GM19328 (cell line): Measurements from ENCODE around the gene GABPB2.

ENCODE experiments used
- ATAC-seq: cut with Tn5 transposase; IDR thresholded peaks from one replicate; pipeline ENCODE4 v1.9.1; 2021; ENCODE audit warnings: mild to moderate bottlenecking, moderate library complexity; ENCODE audit not compliant: unreplicated experiment

GABPB2 gene

GRCh38 chr1:151070474-151071276, at the start of gene GABPB2:
GABPB2 (plus strand) TSS chr1:151070761; CDS start chr1:151088190, 17,429 bp downstream.
- peak; percentile 68 for ATAC-seq

- ATAC-seq, result no peak
Observed at GRCh38 chr1:151024540-151025146, 45.9 kb upstream of the GABPB2 start.

DNA sequence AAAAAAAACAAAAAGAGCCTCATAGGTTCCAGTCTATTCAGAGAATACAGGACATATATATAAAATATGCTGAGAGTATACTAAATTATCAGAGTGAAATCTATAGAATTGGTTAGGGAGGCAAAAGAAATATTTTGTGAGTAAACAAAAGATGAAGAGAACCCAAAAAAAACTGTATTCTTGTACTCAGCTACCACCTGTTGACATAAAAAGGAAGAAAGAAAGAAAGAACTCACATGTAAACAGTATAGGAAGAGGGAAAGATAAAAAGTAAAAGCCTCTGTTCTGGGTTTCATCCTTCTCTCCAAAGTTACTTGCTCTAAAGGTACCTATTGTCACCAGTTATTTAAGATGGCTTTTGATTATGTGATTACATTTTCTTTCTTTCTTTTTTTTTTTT, 44.1 kb upstream of the GABPB2 start:
- ATAC-seq, result no peak

DNA sequence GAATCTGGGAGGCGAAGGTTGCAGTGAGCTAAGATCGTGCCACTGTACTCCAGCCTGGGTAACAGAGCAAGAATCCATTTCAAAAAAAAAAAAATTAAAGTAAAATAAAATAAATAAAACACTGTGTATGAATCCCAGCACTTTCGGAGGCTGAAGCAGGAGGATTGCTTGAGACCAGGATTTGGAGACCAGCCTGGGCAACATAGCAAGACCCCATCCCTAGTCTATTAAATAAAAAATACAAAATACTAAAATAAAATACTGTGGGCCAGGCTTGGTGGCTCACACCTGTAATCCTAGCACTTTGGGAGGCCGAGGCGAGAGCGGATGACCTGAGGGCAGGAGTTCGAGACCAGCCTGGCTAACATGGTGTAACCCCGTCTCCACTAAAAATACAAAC, 38.4 kb upstream of the GABPB2 start:
- ATAC-seq, result no peak

DNA sequence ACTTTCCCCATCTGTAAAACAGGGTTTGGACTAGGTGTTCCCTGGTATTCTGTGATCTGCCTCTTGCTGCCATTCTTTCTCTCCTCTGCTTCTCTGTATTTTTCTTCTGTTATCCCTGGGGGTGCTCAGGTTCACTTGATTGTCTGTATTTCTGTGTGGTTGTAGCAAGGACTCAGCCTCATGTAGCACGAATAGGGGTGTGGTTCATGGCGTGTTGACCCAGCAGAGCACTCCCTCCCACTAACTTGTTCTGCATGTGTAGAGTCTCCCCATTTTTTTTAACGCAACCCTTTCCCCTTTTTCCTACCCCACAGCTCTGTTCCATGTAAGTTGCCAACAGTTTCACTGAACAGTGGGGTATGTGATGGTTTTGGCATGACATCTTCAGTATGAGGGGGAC, 35.4 kb upstream of the GABPB2 start:
- ATAC-seq, result no peak

DNA sequence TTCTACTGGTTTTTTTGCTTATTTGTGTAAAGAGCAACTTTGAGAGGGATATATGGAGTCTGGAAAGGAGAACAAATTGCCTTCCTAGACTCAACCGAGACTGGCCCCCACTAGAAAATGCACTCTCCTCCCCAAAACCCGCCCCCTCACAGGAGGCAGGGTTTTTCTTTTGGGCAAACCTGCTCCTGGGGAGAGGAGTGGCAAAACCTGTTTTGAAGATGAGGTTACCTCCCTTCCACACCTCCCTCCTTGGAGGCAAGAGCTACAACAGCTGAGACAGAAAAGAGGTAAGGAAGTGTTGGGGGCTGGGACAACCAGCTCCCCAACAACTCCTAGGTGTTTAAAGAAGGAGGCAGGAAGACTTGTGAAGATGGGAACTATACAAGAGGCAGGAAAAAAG, 34.2 kb upstream of the GABPB2 start, which contains the start of gene BNIPL:
Gene BNIPL (plus strand): TSS at position 231 of the 400 bp plus-strand sequence. CDS start 140 bp downstream, at position 371.
- ATAC-seq, result no peak

- ATAC-seq, result no peak
Observed at GRCh38 chr1:151037032-151037431, 33.5 kb upstream of the GABPB2 start.

DNA sequence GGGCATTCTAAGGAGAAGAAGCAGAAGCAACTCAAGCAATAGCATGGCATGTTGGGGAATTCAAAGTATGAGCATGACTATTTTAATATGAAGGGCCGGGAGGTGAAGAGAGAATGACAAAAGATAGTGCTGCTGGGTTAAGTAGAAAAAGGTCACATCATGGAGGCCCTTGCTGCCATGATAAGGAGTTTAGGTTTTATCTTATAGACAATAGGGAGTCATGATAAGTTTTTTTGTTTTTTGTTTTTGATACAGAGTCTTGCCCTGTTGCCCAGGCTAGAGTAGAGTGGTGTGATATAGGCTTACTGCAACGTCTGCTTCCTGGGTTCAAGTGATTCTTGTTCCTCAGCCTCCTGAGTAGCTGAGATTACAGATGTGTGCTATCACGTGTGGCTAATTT, 31.0 kb upstream of the GABPB2 start:
- no peak for ATAC-seq

DNA sequence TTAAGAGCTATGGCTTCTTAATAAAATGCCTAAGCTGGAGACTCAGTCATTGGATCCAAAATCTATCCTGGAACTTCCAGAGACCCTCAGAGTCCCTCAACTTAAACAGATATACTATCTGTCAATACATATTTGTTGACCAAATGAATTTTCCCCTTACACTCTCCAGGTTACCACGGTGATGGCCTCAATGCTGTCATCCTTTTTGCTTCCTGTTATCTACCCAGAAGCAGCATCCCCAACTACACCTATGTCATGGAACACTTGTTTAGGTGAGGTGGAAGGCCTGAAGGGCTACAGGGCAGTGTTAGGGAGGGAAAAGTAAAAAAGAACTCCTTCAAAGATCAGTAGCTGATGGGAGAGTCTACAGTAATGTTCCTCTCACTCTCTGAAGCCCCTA, 27.4 kb upstream of the GABPB2 start:
- ATAC-seq, result no peak

GRCh38 chr1:151047591-151047924, 23.0 kb upstream of the GABPB2 start, which contains the start of gene C1orf56:
C1orf56 (plus strand) TSS chr1:151047751; CDS start chr1:151047848, 97 bp downstream.
- no peak for ATAC-seq

GRCh38 chr1:151047925-151048644, 22.5 kb upstream of the GABPB2 start:
- peak; percentile 53 for ATAC-seq

DNA sequence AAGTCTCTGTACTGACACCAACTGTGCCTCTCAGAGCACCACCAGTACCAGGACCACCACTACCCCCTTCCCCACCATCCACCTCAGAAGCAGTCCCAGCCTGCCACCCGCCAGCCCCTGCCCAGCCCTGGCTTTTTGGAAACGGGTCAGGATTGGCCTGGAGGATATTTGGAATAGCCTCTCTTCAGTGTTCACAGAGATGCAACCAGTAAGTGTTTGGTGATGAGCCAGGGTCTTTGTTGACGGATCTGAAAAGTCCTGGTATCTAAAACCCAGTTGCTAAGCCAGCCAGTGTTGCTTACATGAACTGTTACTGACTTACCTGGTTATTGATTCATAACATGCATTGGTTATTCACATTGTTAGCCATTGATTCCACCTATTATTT, 21.9 kb upstream of the GABPB2 start:
- ATAC-seq, result no peak

GRCh38 chr1:151049458-151049857, 21.1 kb upstream of the GABPB2 start:
- ATAC-seq, result no peak

DNA sequence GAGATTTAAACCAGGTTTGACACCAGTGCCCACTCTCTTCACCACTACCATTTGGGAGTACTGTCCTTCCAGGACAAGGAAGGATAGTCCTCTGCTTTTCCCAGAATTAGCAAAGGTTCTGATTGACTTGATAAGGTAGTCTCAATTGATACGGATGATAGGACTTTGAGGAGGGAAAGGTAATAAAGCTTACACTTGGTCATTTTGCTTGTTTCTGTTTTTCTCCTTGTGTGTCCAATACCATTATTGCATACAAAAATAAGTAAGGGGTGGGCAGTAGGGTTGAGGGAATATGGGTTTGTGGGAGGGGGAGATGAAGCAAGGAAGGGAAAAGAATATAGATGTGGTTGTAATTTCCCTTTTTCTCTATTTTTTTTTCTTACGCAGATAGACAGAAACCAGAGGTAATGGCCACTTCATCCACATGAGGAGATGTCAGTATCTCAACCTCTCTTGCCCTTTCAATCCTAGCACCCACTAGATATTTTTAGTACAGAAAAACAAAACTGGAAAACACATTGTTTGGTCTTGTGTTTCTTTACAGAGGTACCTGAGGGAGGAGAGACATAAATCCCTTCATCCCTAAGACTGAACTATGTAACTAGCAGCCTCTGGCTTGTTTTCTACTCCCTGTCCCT, 20.4 kb upstream of the GABPB2 start:
- no peak for ATAC-seq

DNA sequence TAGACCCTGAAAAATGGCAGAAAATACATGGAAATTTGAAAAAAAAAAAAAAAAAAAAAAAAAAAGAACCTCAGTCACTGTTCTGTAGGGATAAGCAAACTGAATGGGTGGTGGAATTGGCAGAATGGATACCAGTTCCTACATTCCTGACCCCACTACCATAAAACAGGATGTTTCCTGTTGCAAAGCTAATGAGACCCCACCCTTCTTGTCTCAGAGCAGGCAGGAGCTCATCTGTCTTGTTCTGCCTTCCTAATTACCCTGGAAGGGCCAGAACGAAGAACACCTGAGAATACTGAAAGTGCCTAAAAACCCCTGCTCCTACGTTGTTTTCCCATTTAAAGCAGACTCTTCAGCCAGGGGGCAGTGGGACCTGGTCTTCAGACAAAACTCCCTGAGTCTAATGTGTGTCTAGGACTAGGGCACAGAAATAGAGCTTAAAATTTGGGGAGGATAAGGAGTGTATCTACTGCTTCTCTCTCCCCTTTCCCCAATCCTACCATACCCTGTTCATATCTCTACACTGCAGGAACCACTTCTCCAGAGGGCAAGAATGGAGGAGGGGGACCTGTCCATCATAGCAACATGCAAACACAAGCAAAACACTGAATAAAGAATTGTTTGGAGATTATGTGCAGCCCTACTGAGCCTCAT, 19.1 kb upstream of the GABPB2 start:
- ATAC-seq, result no peak

GRCh38 chr1:151054971-151055547, 15.5 kb upstream of the GABPB2 start:
- ATAC-seq, result no peak

GRCh38 chr1:151055581-151055980, 15.0 kb upstream of the GABPB2 start:
- no peak for ATAC-seq

GRCh38 chr1:151056149-151056548, 14.4 kb upstream of the GABPB2 start:
- ATAC-seq, result no peak

DNA sequence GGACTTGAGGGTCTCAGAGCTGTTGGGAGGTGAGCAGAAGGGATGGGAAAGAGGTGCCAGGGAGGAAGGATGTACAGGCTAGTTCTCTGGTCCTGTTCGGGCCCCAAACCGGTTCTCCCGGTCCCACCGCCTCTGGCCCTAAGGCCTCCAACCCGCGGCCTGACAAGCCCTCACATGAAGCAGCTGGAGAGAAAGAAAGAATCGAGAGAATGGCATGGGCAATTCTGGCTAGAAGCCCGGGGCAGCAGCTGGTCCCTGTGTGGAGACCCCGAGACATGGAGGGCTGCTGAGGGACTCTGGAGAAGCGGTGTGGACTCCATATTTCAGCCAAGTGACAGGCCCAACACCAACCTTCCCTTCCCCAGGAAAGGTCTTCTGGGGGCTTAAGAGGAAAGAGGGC, 11.9 kb upstream of the GABPB2 start:
- ATAC-seq, result no peak
